Astrocyte of the cerebellum (primary cell): Measurements from ENCODE around the gene TEAD4.

Experiments used
- DNase-seq: peaks from one replicate; pipeline ENCODE4 v3.0.0-alpha.2; 2011; ENCODE audit warnings: low read depth
- H3K4me3 ChIP-seq: 2 replicates; pipeline ENCODE4 v1.5.1; 2011; ENCODE audit warnings: mild to moderate bottlenecking, low read depth, low read length, moderate library complexity
- CTCF ChIP-seq: IDR thresholded peaks from 2 replicates; pipeline ENCODE4 v1.5.1; 2012; ENCODE audit warnings: low read length, low read depth, moderate library complexity, mild to moderate bottlenecking; ENCODE audit errors: missing control alignments
- in situ Hi-C: cut with HindIII; loops from 2 replicates; pipeline ENCODE4 v1.10.0; 2017; ENCODE audit warnings: low sequenced_read_pairs

TEAD4 gene

GRCh38 chr12:2967651-2968050 lies 8.5 kb downstream of the TEAD4 start:
- DNase-seq, result no peak
- in situ Hi-C loops, result no loop called here
- TF ChIP-seq CTCF, result no peak
- no peak overlapping the region for H3K4me3 ChIP-seq

- TF ChIP-seq CTCF, result no peak
- DNase-seq, result no peak
- H3K4me3 ChIP-seq, result no peak overlapping the region
- in situ Hi-C loops, result no loop called here
Observed at GRCh38 chr12:2970744-2971143, 11.5 kb downstream of the TEAD4 start.

GRCh38 chr12:2973566-2973965 lies 14.4 kb downstream of the TEAD4 start:
- DNase-seq, result no peak
- in situ Hi-C loops, result no loop called here
- TF ChIP-seq CTCF, result no peak
- H3K4me3 ChIP-seq, result no peak overlapping the region

GRCh38 chr12:2974560-2974971 lies 15.4 kb downstream of the TEAD4 start:
- in situ Hi-C loops, result no loop called here
- DNase-seq, result no peak
- no peak for TF ChIP-seq CTCF
- H3K4me3 ChIP-seq, result no peak overlapping the region

- no peak for DNase-seq
- no peak overlapping the region for H3K4me3 ChIP-seq
- in situ Hi-C loops, result no loop called here
- TF ChIP-seq CTCF, result no peak
Observed at GRCh38 chr12:2976581-2976996, 17.4 kb downstream of the TEAD4 start.

GRCh38 chr12:2977776-2978175 lies 18.6 kb downstream of the TEAD4 start:
- in situ Hi-C loops, result no loop called here
- no peak for TF ChIP-seq CTCF
- H3K4me3 ChIP-seq, result no peak overlapping the region
- DNase-seq, result no peak

- in situ Hi-C loops, result no loop called here
Observed at GRCh38 chr12:2979806-2980205, 20.6 kb downstream of the TEAD4 start.

More at GRCh38 chr12:2979806-2980205, 20.6 kb downstream of the TEAD4 start:
- H3K4me3 ChIP-seq, result no peak overlapping the region
- TF ChIP-seq CTCF, result no peak
- DNase-seq, result no peak
